ENCODE results near the gene ZNF638.
A peak's percentile ranks its signal among the peaks of the same experiment; 100 is the strongest.
"Not testable (repeated sequence)": the region's sequence is repeated elsewhere in the genome, so short reads cannot be mapped to it uniquely, and the experiment has no call there.

Gene ZNF638

GRCh38 chr2:71331581-71332434 is at the start of gene ZNF638:
ZNF638 (plus strand) TSS chr2:71331782; CDS start chr2:71348955, 17,173 bp downstream.
- DNase-seq = peak; percentile 80

GRCh38 chr2:71281950-71282349 is 49.6 kb upstream of the ZNF638 start:
- no peak for DNase-seq

- no peak for DNase-seq
Observed at GRCh38 chr2:71282493-71282892, 49.1 kb upstream of the ZNF638 start.

GRCh38 chr2:71283131-71283530 is 48.5 kb upstream of the ZNF638 start:
- no peak for DNase-seq

DNA sequence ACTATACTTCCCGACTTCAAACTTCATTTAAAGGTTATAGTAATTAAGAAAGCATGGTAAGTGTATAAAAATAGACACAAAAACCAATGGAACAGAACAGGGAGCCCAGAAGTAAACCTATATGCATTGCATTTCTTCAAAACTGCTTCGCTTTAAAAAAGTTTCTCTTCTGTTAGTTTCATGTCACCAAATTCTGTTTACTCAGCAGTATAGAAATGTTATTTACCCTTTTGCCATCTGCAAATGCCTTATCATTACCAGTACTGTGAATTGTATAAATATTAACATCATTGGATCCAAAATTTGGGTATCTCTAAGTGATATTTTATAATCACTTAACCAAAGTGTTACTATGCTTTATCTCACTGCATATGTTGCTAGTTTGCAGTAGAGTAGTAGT is 45.9 kb upstream of the ZNF638 start:
- no peak for DNase-seq

DNA sequence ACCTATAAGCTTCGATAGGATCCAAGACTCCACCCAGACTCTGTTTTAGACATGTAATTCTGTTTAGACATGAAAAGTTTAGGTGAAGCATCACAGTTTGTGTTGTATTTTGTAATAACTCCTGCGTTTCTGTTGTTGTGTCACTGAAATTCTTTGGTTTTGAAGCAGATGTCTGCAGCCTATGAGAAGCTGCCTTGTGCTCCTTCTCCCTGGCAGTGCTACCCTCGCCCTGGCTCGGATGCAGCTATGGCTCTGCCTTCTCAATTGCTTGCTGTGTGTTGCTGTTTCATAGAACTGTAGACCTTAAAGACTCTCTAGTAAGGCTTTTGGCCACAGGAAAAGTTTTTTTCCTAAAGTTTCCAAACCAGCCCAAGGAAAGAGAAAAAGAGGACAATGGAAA is 40.2 kb upstream of the ZNF638 start:
- no peak for DNase-seq

GRCh38 chr2:71292159-71292558 is 39.4 kb upstream of the ZNF638 start:
- no peak for DNase-seq

- no peak for DNase-seq
Observed at GRCh38 chr2:71298914-71299313, 32.7 kb upstream of the ZNF638 start.

DNA sequence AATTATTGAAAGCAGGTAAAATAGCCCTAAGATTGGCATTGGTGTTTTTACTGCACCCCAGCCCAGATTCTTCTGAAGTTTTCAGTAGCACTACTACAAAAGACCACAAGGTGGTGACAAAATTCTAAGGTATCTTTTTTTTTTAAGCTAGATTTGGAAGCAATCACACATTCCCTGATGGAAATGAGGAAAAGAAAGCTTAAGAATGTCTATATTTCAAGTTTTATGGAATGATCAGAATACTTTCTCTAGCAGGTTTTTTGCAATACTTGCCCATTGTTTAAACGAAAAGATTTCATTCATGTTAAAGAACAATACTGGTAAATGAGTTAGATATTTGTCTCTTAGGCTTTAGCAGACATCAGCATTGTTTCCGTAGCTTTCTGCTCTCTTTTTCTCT is 32.1 kb upstream of the ZNF638 start:
- no peak for DNase-seq

DNA sequence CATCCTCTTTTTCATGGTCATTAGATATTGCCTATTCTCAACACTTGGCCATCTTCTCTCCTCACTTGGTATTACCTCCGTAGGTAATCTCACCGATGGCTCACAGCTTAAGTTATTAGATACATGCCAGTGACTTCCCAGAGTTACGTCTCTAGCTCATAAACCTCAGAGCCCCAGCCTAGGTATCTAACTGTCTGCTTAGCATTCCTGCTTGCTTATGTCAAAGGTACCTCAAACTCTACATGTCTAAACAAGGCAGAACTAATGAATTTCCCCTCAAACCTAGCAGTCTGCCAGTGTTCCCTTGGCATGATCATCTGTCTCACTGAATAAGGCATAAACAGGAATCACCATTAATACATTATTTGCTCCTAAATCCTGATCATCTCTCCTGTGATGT is 27.7 kb upstream of the ZNF638 start:
- no peak for DNase-seq

DNA sequence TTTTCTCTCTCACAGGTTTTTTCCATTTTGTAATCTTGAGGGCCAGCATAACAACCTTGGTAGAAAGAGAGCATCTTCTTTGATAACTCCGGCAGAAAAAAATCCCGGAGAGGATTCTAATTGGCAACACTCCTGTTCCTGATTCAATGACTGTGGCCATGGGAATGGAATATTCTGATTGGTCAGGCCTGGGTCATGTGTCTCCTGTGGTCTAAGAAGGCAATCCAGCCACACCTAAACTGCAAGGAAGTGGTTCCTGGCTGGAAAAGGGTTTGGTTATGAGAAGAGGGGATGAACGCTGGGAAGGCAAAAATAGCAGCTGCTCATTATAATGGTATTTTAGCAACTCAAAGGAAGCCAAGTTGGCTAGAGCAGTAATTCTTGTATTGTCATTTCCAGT is 24.8 kb upstream of the ZNF638 start:
- no peak for DNase-seq

DNA sequence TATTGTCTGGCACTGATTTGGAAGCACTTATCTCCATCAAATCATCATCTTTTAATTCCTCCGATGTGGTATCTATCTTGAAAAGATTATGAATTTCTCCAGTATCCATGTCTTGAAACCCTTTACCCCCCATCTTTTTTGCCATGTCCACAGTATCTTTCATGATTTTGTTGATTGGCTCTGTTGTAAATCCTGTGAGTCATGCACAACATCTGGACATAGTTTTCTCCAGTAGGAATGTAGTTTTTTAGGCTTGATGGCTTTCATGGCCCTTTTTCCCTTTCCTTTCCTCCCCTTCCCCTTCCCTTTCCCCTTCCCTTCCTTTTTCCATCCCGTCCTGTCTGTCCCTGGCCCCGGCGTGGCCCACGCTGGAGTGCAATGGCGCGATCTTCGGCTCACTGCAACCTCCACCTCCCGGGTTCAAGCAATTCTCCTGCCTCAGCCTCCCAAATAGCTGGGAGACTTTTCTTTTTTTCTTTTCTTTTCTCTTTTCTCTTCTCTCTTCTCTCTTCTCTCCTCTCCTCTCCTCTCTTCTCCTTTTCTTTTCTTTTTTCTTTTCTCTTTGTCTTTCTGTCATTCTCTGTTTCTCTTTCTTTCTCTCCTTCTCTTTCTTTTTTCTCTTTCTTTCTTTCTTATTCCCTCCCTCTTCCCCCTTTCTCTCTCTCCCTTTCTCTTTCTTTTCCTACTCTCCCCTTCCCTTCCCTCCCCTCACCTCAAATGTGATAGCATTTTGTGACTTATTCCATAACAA is 18.4 kb upstream of the ZNF638 start:
- no peak for DNase-seq

GRCh38 chr2:71317060-71317459 is 14.5 kb upstream of the ZNF638 start:
- no peak for DNase-seq

GRCh38 chr2:71317900-71318299 is 13.7 kb upstream of the ZNF638 start:
- DNase-seq = not testable (repeated sequence)

- no peak for DNase-seq
Observed at GRCh38 chr2:71323386-71323785, 8.2 kb upstream of the ZNF638 start.

- DNase-seq = no peak
Observed at GRCh38 chr2:71326968-71327367, 4.6 kb upstream of the ZNF638 start.

DNA sequence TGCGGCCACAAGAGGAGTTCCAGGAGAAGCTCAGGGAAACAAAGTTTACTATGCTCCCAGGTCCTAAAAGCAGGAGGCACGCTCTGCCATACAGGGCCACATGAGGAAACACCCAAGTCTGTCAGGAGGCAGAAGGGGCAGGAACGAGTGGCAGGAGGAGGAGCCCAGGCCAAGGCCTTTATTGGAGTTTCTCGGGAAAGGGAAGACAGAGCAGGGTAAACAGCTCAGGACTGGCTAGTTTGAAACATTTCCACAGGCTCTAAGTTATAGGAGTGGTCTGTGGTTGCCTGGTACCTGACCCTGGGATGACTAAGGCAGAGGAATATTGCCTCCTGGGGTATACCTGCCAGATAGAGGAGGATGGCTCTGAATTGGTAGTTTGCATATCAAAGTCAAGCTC is 3.7 kb upstream of the ZNF638 start:
- no peak for DNase-seq

DNA sequence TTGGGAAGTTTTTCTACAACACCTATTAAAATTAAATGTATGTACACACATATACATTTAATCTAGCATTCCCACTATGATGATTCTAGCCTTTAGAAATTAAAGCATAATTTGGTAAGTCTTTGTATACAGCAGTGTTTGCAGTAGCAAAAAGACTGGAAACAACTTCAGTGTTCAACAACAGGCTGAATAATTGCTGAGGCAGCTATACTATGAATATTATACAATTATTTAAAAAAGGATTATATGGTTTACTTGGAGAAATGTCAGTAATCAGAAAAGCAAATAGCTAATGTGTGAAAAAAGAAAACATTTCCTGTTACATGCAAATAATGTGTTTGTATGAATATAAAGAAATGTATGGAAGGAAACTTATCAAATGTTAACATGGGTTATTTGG is 1.4 kb upstream of the ZNF638 start:
- no peak for DNase-seq

GRCh38 chr2:71330585-71331330 is 824 bp upstream of the ZNF638 start:
- DNase-seq = no peak

- not testable (repeated sequence) for DNase-seq
Observed at GRCh38 chr2:71331331-71331580, 326 bp upstream of the ZNF638 start.

GRCh38 chr2:71332435-71332796 is 834 bp downstream of the ZNF638 start:
- DNase-seq = no peak

DNA sequence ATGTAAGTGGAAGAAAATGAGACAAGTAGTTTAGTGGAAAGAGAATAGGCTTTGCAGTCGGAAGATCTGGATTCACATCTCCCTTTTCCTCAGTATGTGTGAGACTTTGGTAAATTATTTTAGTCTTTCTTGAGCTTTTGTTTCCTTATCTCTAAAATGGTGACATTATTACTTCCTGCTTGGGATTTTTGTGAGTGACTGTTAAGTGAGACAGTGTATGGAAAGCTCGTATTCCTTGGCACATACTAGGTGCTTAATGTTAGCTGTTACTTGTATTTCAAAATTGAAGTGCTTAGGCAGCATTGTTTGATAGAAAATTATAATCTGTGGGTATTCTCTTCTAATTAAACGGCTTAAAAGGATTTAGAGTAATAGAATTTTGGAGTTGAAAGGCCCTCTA is 2.0 kb downstream of the ZNF638 start:
- no peak for DNase-seq

GRCh38 chr2:71336384-71336783 is 4.8 kb downstream of the ZNF638 start:
- DNase-seq = no peak

DNA sequence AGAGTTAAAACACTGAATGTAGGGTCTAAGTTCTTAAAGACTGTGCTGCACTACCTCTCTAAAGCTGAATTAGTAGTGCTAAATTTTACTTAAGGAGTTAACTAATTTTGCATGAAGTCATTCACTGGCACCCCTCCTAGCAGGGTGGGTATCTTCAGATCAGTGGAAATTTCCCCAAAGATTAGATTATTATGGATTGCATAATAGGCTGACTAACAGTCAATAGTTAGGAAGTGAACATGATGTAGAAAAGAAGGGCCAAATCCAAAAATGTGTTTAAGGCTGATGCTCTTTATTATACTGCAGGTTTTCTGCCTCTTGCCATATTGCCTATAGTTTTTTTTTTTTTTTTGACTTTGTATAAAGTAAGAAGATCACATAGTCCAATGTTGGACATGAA is 5.2 kb downstream of the ZNF638 start:
- DNase-seq = no peak
